Activated naive CD4-positive, alpha-beta T cell treated with anti-CD3 and anti-CD28 coated beads, Interleukin-2, amount 50 U/mL, for 72 hours (primary cell): Measurements from ENCODE around the gene CXCR6. TPM values are rescaled to one million over a fixed set of nuclear protein-coding genes. Genes with fewer than 3 reads are reported as not detected.

ENCODE experiments used
- ATAC-seq, 2 donors: fragments of 150-1000 bp; cut with Tn5 transposase; 2 replicates each; pipeline ENCODE4 v1.10.0; 2021; ENCODE audit warnings: mild to moderate bottlenecking in 2 of 2, moderate library complexity in 2 of 2
- DNase-seq, 2 donors: peaks; one replicate each; pipeline ENCODE4 v3.0.0; 2021 to 2022; ENCODE audit warnings: low spot score in 2 of 2
- H3K27ac Mint-ChIP-seq, 2 donors: one replicate each; pipeline ENCODE4 v1.8.0; 2022; ENCODE audit warnings: mild to moderate bottlenecking in 2 of 2, mixed read lengths in 2 of 2
- H3K36me3 Mint-ChIP-seq, 2 donors: one replicate each; pipeline ENCODE4 v1.8.0; 2022; ENCODE audit warnings: mixed read lengths in 2 of 2
- H3K9me3 Mint-ChIP-seq, 2 donors: one replicate each; pipeline ENCODE4 v1.8.0; 2022; ENCODE audit warnings: mixed read lengths in 2 of 2
- total RNA-seq, 2 donors: library from RNA; stranded (reverse); gene quantifications; one replicate each; pipeline ENCODE4 v1.2.3, GENCODE V29; 2022

The CXCR6 gene
- 1 to 10 TPM; 1.0 to 1.8 TPM for total RNA-seq

DNA sequence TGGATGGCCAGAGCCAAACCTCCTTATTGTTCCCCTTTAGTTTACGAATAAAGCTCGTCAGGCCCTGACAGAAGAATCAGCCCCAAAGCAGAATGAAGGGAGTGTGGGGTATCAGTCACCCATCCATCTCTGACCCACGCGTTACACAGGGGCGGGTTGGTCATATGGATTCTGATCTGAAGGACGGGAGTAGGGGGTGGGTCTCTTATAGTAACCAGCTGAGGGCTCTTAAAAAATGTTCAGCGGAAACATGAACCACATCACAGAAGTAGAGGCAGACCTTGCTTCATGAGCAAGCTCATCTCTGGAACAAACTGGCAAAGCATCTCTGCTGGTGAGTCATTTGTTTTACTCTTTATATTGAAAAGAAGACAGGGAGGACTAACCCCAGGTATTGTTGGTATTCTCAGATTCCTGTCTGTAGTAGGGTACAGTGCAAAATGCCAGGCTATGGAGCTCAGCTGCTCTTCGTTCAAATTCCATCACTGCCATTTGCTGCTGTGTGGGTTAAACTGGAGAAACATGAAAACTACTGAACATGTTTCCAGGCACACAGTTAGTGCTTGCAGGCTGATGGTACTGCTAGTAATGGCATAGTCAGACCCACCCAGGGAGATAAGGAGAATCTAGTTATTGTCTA is at the start of gene CXCR6:
Gene CXCR6 (plus strand): TSS at position 258 of the 640 bp plus-strand sequence. CDS start 3,018 bp downstream, outside the sequence.
- peaks cover 0 to 4% of the 10 kb centered on the region in 2 donors for H3K9me3 Mint-ChIP-seq
- H3K27ac Mint-ChIP-seq = peak within 1 kb of the TSS in 1 of 2 donors; percentile 64
- ATAC-seq = peak; percentile 90 to 91
- peak; percentile 64 for DNase-seq
- peaks cover 47 to 65% of the 10 kb centered on the region in 2 donors for H3K36me3 Mint-ChIP-seq

GRCh38 chr3:45894015-45894414 is 49.2 kb upstream of the CXCR6 start:
- Mint-ChIP-seq H3K27ac (no peak overlapping the region), H3K36me3 (no peaks in the 10 kb centered on the region), H3K9me3 (no peaks in the 10 kb centered on the region)
- DNase-seq = no peak
- no peak for ATAC-seq

GRCh38 chr3:45895686-45896468 is 47.4 kb upstream of the CXCR6 start:
- H3K36me3 Mint-ChIP-seq = no peaks in the 10 kb centered on the region
- no peak overlapping the region for H3K27ac Mint-ChIP-seq
- DNase-seq = no peak
- H3K9me3 Mint-ChIP-seq = no peaks in the 10 kb centered on the region
- ATAC-seq = no peak

DNA sequence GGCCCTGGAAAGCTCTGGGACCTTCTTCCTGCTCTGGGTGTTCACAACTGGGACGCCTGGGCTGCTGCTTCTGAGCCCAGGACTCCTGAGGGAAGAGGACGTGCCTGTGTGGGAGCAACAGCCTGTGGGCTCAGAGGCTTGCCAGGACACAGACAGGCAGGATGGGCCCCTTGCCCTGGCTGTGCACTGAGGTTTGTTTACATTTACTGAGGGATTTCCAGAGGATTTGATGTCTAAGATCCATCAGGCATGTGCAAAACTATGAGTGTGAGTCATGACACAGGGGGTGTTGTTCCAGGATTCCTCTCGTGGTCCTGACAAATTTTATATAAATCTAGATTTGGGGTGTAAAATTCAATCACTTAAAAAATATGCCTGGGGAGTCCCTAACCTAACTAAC is 46.3 kb upstream of the CXCR6 start:
- no peak for DNase-seq
- Mint-ChIP-seq H3K9me3 (no peaks in the 10 kb centered on the region), H3K36me3 (no peaks in the 10 kb centered on the region), H3K27ac (no peak overlapping the region)
- no peak for ATAC-seq

- DNase-seq (peak in 1 of 2 donors; percentile 14), ATAC-seq (peak; percentile 61 to 65)
- Mint-ChIP-seq H3K36me3 (peaks cover 5 to 7% of the 10 kb centered on the region in 2 donors), H3K27ac (no peak overlapping the region), H3K9me3 (no peaks in the 10 kb centered on the region)
These were observed 38.3 kb upstream of the CXCR6 start for GRCh38 chr3:45904931-45905330.

DNA sequence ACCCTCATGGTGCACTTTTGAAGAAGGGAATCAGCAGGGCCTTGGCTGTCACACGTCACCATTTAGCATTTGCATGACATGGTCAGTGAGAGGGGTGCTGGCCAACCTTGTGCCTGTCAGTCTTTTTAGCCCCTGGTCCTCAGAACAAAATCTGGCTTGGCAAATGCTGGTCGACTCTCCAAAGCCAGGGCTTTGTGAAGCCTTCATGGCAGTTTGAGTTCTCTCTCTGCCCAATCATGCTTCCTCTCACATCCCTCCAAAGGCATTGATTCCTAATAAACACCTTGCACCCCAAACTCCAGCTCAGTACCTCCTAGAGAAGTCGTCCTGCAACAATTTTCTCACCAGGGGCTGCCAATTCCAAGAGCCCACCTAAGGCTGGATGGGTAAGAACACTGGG is 37.5 kb upstream of the CXCR6 start:
- Mint-ChIP-seq H3K27ac (no peak overlapping the region), H3K9me3 (peaks cover 0 to 4% of the 10 kb centered on the region in 2 donors), H3K36me3 (peaks cover 5 to 13% of the 10 kb centered on the region in 2 donors)
- DNase-seq (no peak), ATAC-seq (no peak)

- H3K36me3 Mint-ChIP-seq = peaks cover 5 to 13% of the 10 kb centered on the region in 2 donors
- H3K9me3 Mint-ChIP-seq = peaks cover 0 to 4% of the 10 kb centered on the region in 2 donors
- DNase-seq (peak in 1 of 2 donors; percentile 18), ATAC-seq (no peak)
- H3K27ac Mint-ChIP-seq = no peak overlapping the region
These were observed 36.4 kb upstream of the CXCR6 start for GRCh38 chr3:45906681-45907407.

- DNase-seq (no peak), ATAC-seq (peak in 1 of 2 donors; percentile 76)
- Mint-ChIP-seq H3K9me3 (peaks cover 0 to 4% of the 10 kb centered on the region in 2 donors), H3K36me3 (peaks cover 5 to 13% of the 10 kb centered on the region in 2 donors), H3K27ac (no peak overlapping the region)
These were observed 35.2 kb upstream of the CXCR6 start for GRCh38 chr3:45907769-45908705.

- H3K36me3 Mint-ChIP-seq = peaks cover 5 to 13% of the 10 kb centered on the region in 2 donors
- DNase-seq (no peak), ATAC-seq (no peak)
- peaks cover 0 to 4% of the 10 kb centered on the region in 2 donors for H3K9me3 Mint-ChIP-seq
- H3K27ac Mint-ChIP-seq = no peak overlapping the region
These were observed 34.5 kb upstream of the CXCR6 start for GRCh38 chr3:45908761-45909160.

GRCh38 chr3:45909542-45909941 is 33.7 kb upstream of the CXCR6 start:
- peaks cover 0 to 4% of the 10 kb centered on the region in 2 donors for H3K9me3 Mint-ChIP-seq
- ATAC-seq (no peak), DNase-seq (no peak)
- no peak overlapping the region for H3K27ac Mint-ChIP-seq
- peaks cover 5 to 13% of the 10 kb centered on the region in 2 donors for H3K36me3 Mint-ChIP-seq

- Mint-ChIP-seq H3K9me3 (peaks cover 0 to 4% of the 10 kb centered on the region in 2 donors), H3K27ac (no peak overlapping the region), H3K36me3 (peaks cover 0 to 13% of the 10 kb centered on the region in 2 donors)
- ATAC-seq (no peak), DNase-seq (no peak)
These were observed 32.4 kb upstream of the CXCR6 start for GRCh38 chr3:45910892-45911291.

DNA sequence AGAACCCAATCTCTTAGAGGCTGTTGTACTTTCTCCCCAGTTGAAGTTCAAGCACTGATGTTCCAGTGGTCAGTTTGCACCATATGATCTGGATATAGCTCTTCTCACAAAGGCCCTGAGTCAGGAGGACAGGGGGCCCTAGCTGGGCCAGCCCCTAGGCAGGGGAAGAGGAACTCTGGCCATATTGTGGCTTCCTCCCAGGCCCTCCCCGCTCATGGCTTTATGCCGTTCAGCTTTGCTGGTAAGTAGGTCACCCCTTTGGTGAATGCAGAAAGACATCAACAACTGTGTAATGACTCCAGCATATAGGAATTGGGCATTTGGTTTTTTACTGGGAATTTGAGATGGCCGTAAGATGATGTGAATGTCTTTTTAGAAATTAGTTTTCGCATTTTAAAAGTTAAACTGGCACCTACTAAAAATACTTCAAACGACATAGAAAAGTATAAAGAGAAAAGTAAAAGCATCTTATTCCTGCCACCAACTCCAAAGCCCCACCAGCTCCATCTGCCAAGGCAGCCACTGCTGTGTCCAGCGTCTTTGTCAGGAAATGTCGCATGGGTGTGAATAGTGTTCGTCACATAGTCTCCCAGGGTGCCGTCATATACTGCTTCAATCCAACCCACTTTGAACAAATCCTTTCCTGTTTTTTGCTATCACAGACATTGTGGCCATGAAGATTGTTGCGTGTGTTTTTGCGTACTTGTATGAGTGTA is 31.6 kb upstream of the CXCR6 start:
- DNase-seq (no peak), ATAC-seq (no peak)
- peaks cover 0 to 13% of the 10 kb centered on the region in 2 donors for H3K36me3 Mint-ChIP-seq
- H3K27ac Mint-ChIP-seq = no peak overlapping the region
- peaks cover 0 to 4% of the 10 kb centered on the region in 2 donors for H3K9me3 Mint-ChIP-seq

DNA sequence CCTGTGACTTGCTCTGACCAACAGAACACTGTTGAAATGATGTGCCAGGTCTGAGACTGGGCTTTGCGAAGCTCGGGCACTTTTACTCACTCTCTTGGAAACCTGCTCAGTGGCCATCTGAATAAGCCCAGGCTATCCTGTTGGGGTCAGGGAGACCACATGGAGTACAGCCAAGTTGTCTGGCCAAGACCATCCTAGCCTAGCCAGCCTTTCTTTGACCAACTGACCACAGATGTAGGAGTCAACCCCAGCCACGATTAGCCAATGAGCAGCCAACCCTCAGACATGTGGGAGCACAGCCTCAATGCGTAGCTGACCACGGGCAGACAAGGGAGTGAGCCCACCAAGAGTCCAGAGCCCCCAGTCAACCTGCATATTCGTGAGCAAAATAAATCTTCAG is 30.8 kb upstream of the CXCR6 start:
- no peak for ATAC-seq
- H3K27ac Mint-ChIP-seq = no peak overlapping the region

GRCh38 chr3:45914362-45915058 is 28.8 kb upstream of the CXCR6 start:
- Mint-ChIP-seq H3K9me3 (peaks cover 0 to 4% of the 10 kb centered on the region in 2 donors), H3K36me3 (peaks cover 0 to 14% of the 10 kb centered on the region in 2 donors), H3K27ac (peak overlapping the region in 1 of 2 donors; percentile 72)
- ATAC-seq (no peak), DNase-seq (no peak)

More for the DNA sequence above, 30.8 kb upstream of the CXCR6 start:
- peaks cover 0 to 14% of the 10 kb centered on the region in 2 donors for H3K36me3 Mint-ChIP-seq
- peaks cover 0 to 4% of the 10 kb centered on the region in 2 donors for H3K9me3 Mint-ChIP-seq
- no peak for DNase-seq

DNA sequence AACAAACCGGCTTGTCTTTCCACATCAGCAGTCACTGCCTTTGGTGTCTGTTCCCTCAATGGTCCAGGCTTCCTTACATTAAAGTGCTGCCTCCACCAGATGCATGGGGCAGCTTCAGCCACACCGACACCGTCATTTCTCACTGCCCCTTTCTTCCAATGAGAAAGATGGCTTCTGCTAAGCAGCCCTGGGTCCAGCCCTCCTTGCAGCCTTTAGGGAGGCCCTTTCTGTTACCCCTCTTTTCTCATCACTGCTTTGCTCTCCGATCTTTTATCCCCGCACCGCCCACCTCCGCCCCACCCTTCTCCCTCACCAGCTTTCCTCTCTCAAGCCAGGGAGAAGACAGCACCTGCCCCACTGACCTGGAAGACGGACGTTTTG is 28.2 kb upstream of the CXCR6 start:
- Mint-ChIP-seq H3K9me3 (peaks cover 0 to 3% of the 10 kb centered on the region in 2 donors), H3K27ac (peak overlapping the region; percentile 50 to 72), H3K36me3 (peaks cover 0 to 10% of the 10 kb centered on the region in 2 donors)
- ATAC-seq = no peak
- DNase-seq = no peak
